ENCODE measurements around the gene MYH4. TPM values are rescaled to one million over a fixed set of nuclear protein-coding genes. Genes with fewer than 3 reads are reported as not detected.

The MYH4 gene
- total and polyA plus RNA-seq, 2 of the 4 experiments (the other 2 are of a cell fraction), result not detected

GRCh38 chr17:10403589-10403988 lies 65.8 kb downstream of the MYH4 start:
- no peak overlapping the region for H3K4me3 ChIP-seq (ENCODE audit: insufficient read depth, low read depth, low read length)
- no peak overlapping the region for H2BK15ac ChIP-seq (ENCODE audit: low read depth, low read length)
- in situ Hi-C loops (cut with MboI; ENCODE audit: low sequenced_read_pairs) (no loop called here), dilution Hi-C loops (cut with HindIII; ENCODE audit: low sequenced_read_pairs, unreplicated experiment) (no loop called here), intact Hi-C loops (cut with micrococcal nuclease) (no loop called here)
- no peak overlapping the region for H4K5ac ChIP-seq (ENCODE audit: low read depth, low read length)
- H3K9ac ChIP-seq (ENCODE audit: low read depth, low read length), result no peak overlapping the region
- H4K20me1 ChIP-seq (ENCODE audit: insufficient read depth, low read length), result no peaks in the 10 kb centered on the region
- TF ChIP-seq CEBPB (IDR thresholded peaks at IDR 0.05; ENCODE audit: low read depth, low read length), result no peak
- TF ChIP-seq, protein P1, sequence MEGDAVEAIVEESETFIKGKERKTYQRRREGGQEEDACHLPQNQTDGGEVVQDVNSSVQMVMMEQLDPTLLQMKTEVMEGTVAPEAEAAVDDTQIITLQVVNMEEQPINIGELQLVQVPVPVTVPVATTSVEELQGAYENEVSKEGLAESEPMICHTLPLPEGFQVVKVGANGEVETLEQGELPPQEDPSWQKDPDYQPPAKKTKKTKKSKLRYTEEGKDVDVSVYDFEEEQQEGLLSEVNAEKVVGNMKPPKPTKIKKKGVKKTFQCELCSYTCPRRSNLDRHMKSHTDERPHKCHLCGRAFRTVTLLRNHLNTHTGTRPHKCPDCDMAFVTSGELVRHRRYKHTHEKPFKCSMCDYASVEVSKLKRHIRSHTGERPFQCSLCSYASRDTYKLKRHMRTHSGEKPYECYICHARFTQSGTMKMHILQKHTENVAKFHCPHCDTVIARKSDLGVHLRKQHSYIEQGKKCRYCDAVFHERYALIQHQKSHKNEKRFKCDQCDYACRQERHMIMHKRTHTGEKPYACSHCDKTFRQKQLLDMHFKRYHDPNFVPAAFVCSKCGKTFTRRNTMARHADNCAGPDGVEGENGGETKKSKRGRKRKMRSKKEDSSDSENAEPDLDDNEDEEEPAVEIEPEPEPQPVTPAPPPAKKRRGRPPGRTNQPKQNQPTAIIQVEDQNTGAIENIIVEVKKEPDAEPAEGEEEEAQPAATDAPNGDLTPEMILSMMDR (conservative IDR thresholded peaks at IDR 0.05; ENCODE audit: low read depth, low read length), result no peak
- TF ChIP-seq, protein P2, sequence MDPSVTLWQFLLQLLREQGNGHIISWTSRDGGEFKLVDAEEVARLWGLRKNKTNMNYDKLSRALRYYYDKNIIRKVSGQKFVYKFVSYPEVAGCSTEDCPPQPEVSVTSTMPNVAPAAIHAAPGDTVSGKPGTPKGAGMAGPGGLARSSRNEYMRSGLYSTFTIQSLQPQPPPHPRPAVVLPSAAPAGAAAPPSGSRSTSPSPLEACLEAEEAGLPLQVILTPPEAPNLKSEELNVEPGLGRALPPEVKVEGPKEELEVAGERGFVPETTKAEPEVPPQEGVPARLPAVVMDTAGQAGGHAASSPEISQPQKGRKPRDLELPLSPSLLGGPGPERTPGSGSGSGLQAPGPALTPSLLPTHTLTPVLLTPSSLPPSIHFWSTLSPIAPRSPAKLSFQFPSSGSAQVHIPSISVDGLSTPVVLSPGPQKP (IDR thresholded peaks at IDR 0.05; ENCODE audit: borderline replicate concordance, low read depth, low read length), result no peak
- no peak for TF ChIP-seq MAFK (IDR thresholded peaks at IDR 0.05; ENCODE audit: low read depth, low read length)
- no peak for TF ChIP-seq USF2 (IDR thresholded peaks at IDR 0.05; ENCODE audit: low read depth, low read length)
- no peak for TF ChIP-seq MXI1 (IDR thresholded peaks at IDR 0.05; ENCODE audit: borderline replicate concordance, low read depth, low read length)
- H3K27me3 ChIP-seq (ENCODE audit: control insufficient read depth, insufficient read depth, low read length), result no peaks in the 10 kb centered on the region
- no peaks in the 10 kb centered on the region for H3K79me1 ChIP-seq (ENCODE audit: low read depth in 1 of 2, low read length in 2 of 2)
- no peak overlapping the region for H2BK20ac ChIP-seq (ENCODE audit: low read depth, low read length)
- H3K56ac ChIP-seq (ENCODE audit: extremely low read depth, insufficient read depth, low read length), result no peak overlapping the region
- no peaks in the 10 kb centered on the region for H3K4me1 ChIP-seq (ENCODE audit: control insufficient read depth, insufficient read depth, low read length)
- H2AK9ac ChIP-seq (replicated peaks; ENCODE audit: low read depth, low read length, poor library complexity), result no peak overlapping the region
- H3K36me3 ChIP-seq (ENCODE audit: control insufficient read depth, insufficient read depth, low read length), result no peaks in the 10 kb centered on the region
- H3K18ac ChIP-seq (ENCODE audit: low read depth, low read length), result no peak overlapping the region
- BruUV-seq (replicated peaks), result no TSS peak
- no peak overlapping the region for H3K23ac ChIP-seq (ENCODE audit: low read depth, low read length)
- H2AFZ ChIP-seq (replicated peaks; ENCODE audit: low read length, poor library complexity), result no peak overlapping the region
- ChIA-PET CTCF (interaction anchor here (0.9 kb wide), 1 partner anchor 85 kb away, joined by 3 read pairs; no protein-coding TSS in a partner anchor), POLR2A (ENCODE audit: unreplicated experiment) (no interaction called here)
- no peak overlapping the region for H3K4ac ChIP-seq (ENCODE audit: low read depth, low read length)
- no peak overlapping the region for H3K27ac ChIP-seq (ENCODE audit: insufficient read depth, low read length)
- H3K9me3 ChIP-seq (ENCODE audit: control insufficient read depth, insufficient read depth, low read length), result no peaks in the 10 kb centered on the region
- ATAC-seq (ENCODE audit: low read depth), result no peak
- no peak overlapping the region for H2AK5ac ChIP-seq (ENCODE audit: low read depth, low read length)
- H3K14ac ChIP-seq (replicated peaks; ENCODE audit: low read depth, low read length), result no peak overlapping the region
- H2BK5ac ChIP-seq (ENCODE audit: low read depth, low read length, poor library complexity, severe bottlenecking), result no peak overlapping the region
- H4K8ac ChIP-seq (ENCODE audit: low read depth in 2 of 2, low read length in 2 of 2), result no peak overlapping the region
- DNase-seq, result no peak
- H4K91ac ChIP-seq (ENCODE audit: insufficient read depth, low read depth, low read length), result no peak overlapping the region
- H3K4me2 ChIP-seq (ENCODE audit: low read depth, low read length), result no peak overlapping the region
- no peak overlapping the region for H2BK120ac ChIP-seq (ENCODE audit: low read depth, low read length)
- no peaks in the 10 kb centered on the region for H3K9me1 ChIP-seq (ENCODE audit: insufficient read depth, low read length)
